Left renal cortex interstitium (tissue), 4 donors: ENCODE results near the gene LINS1. TPM values are rescaled to one million over a fixed set of nuclear protein-coding genes. Genes with fewer than 3 reads are reported as not detected.

Source experiments
- DNase-seq, 4 donors: peaks; one replicate each; pipeline ENCODE4 v3.0.0-alpha.2; 2013; ENCODE audit warnings: low read depth in 4 of 4, low spot score in 2 of 4, missing footprints in 1 of 4
- polyA plus RNA-seq, 4 donors: library from polyadenylated mRNA; unstranded; fragments of 120-200 nt; gene quantifications; one replicate each; pipeline ENCODE4 v1.2.1, GENCODE V29; 2013; ENCODE audit not compliant: insufficient read length in 4 of 4

LINS1 gene
- polyA plus RNA-seq, 4 donors: 16.6 to 31.2 (median 21.2) TPM

- no peak for DNase-seq
Observed at GRCh38 chr15:100565591-100565990, 36.4 kb downstream of the LINS1 start.

- DNase-seq: no peak
Observed at GRCh38 chr15:100560323-100560722, 41.7 kb downstream of the LINS1 start.

- no peak for DNase-seq
Observed at GRCh38 chr15:100559330-100559729, 42.7 kb downstream of the LINS1 start.

GRCh38 chr15:100558771-100559254, 43.2 kb downstream of the LINS1 start:
- DNase-seq: no peak

- no peak for DNase-seq
Observed at GRCh38 chr15:100553468-100553867, 48.5 kb downstream of the LINS1 start.

- no peak for DNase-seq
Observed at GRCh38 chr15:100547961-100548360, 54.0 kb downstream of the LINS1 start.

- DNase-seq: no peak
Observed at GRCh38 chr15:100544946-100545345, 57.0 kb downstream of the LINS1 start.

GRCh38 chr15:100544338-100544841, 57.6 kb downstream of the LINS1 start:
- DNase-seq: no peak

GRCh38 chr15:100542290-100542689, 59.7 kb downstream of the LINS1 start:
- DNase-seq: no peak

GRCh38 chr15:100537331-100537730, 64.7 kb downstream of the LINS1 start:
- DNase-seq: no peak

GRCh38 chr15:100536733-100537132, 65.3 kb downstream of the LINS1 start:
- no peak for DNase-seq

GRCh38 chr15:100533886-100534285, 68.1 kb downstream of the LINS1 start:
- DNase-seq: no peak

- no peak for DNase-seq
Observed at GRCh38 chr15:100531823-100532327, 70.1 kb downstream of the LINS1 start.

- no peak for DNase-seq
Observed at GRCh38 chr15:100531204-100531603, 70.8 kb downstream of the LINS1 start.

GRCh38 chr15:100529556-100529955, 72.4 kb downstream of the LINS1 start:
- no peak for DNase-seq

- no peak for DNase-seq
Observed at GRCh38 chr15:100528833-100529428, 73.1 kb downstream of the LINS1 start, which contains the start of gene CERS3. CERS3 (minus strand) TSS chr15:100528950; CDS start chr15:100501849, 27,101 bp downstream.

GRCh38 chr15:100526027-100526481, 75.9 kb downstream of the LINS1 start:
- no peak for DNase-seq

- DNase-seq: no peak
Observed at GRCh38 chr15:100525436-100525835, 76.5 kb downstream of the LINS1 start.

- DNase-seq: no peak
Observed at GRCh38 chr15:100524326-100524725, 77.7 kb downstream of the LINS1 start.

GRCh38 chr15:100521907-100522306, 80.1 kb downstream of the LINS1 start:
- no peak for DNase-seq

- DNase-seq: no peak
Observed at GRCh38 chr15:100520132-100520921, 81.7 kb downstream of the LINS1 start.
